ENCODE measurements around the gene FAM124A. TPM values are rescaled to one million over a fixed set of nuclear protein-coding genes. Genes with fewer than 3 reads are reported as not detected.
A peak's percentile ranks its signal among the peaks of the same experiment; 100 is the strongest.
"Not testable (repeated sequence)": the region's sequence is repeated elsewhere in the genome, so short reads cannot be mapped to it uniquely, and the experiment has no call there.

FAM124A gene
- total RNA-seq, 2 donors from 2014 or later: 5.5 to 11.2 TPM

- 70% methylated on average over 4 of the region's 4 CpGs for WGBS
- Histone ChIP-seq H3K4me3 (no peak overlapping the region), H3K27ac (no peak overlapping the region), H3K9me3 (no peaks in the 10 kb centered on the region), H3K36me3 (no peaks in the 10 kb centered on the region), H3K27me3 (replicated peaks; ENCODE audit: insufficient read depth) (no peaks in the 10 kb centered on the region), H3K4me1 (replicated peaks) (peaks cover 14% of the 10 kb centered on the region)
- no peak for DNase-seq (ENCODE audit: low spot score)
- no peak for TF ChIP-seq CTCF (IDR thresholded peaks at IDR 0.05)
- no peak for TF ChIP-seq POLR2A (IDR thresholded peaks at IDR 0.05)
- no peak for TF ChIP-seq POLR2AphosphoS5 (IDR thresholded peaks at IDR 0.05)
- intact Hi-C loops (cut with DNase I): no loop called here
These were observed 54.4 kb downstream of the FAM124A start for GRCh38 chr13:51276636-51277035.

GRCh38 chr13:51277928-51278327 lies 55.7 kb downstream of the FAM124A start:
- DNase-seq (ENCODE audit: low spot score): no peak
- H3K4me1 ChIP-seq (replicated peaks): peaks cover 14% of the 10 kb centered on the region
- H3K36me3 ChIP-seq: no peaks in the 10 kb centered on the region
- 56% methylated on average over 4 of the region's 4 CpGs for WGBS
- TF ChIP-seq POLR2AphosphoS5 (IDR thresholded peaks at IDR 0.05) (no peak), POLR2A (IDR thresholded peaks at IDR 0.05) (no peak), CTCF (IDR thresholded peaks at IDR 0.05) (no peak)
- no peaks in the 10 kb centered on the region for H3K9me3 ChIP-seq
- H3K27ac ChIP-seq: peak overlapping the region in 1 of 2 donors; percentile 28
- H3K4me3 ChIP-seq: no peak overlapping the region
- intact Hi-C loops (cut with DNase I): no loop called here
- no peaks in the 10 kb centered on the region for H3K27me3 ChIP-seq (replicated peaks; ENCODE audit: insufficient read depth)

- 65% methylated on average over 9 of the region's 9 CpGs for WGBS
- intact Hi-C loops (cut with DNase I): no loop called here
- no peaks in the 10 kb centered on the region for H3K27me3 ChIP-seq (replicated peaks; ENCODE audit: insufficient read depth)
- no peaks in the 10 kb centered on the region for H3K9me3 ChIP-seq
- H3K4me3 ChIP-seq: no peak overlapping the region
- H3K4me1 ChIP-seq (replicated peaks): peaks cover 14% of the 10 kb centered on the region
- DNase-seq (ENCODE audit: low spot score): no peak
- TF ChIP-seq CTCF (IDR thresholded peaks at IDR 0.05) (no peak), POLR2AphosphoS5 (IDR thresholded peaks at IDR 0.05) (no peak), POLR2A (IDR thresholded peaks at IDR 0.05) (no peak)
- H3K27ac ChIP-seq: peak overlapping the region in 1 of 2 donors; percentile 28
- no peaks in the 10 kb centered on the region for H3K36me3 ChIP-seq
These were observed 56.4 kb downstream of the FAM124A start for GRCh38 chr13:51278426-51279130.

GRCh38 chr13:51280379-51280940 lies 58.3 kb downstream of the FAM124A start:
- no peak for TF ChIP-seq CTCF (IDR thresholded peaks at IDR 0.05)
- TF ChIP-seq POLR2A (IDR thresholded peaks at IDR 0.05): no peak
- no peak for TF ChIP-seq POLR2AphosphoS5 (IDR thresholded peaks at IDR 0.05)
- H3K9me3 ChIP-seq: no peaks in the 10 kb centered on the region
- no peak overlapping the region for H3K4me3 ChIP-seq
- peak overlapping the region; percentile 43 to 57 for H3K27ac ChIP-seq
- H3K27me3 ChIP-seq (replicated peaks; ENCODE audit: insufficient read depth): no peaks in the 10 kb centered on the region
- H3K36me3 ChIP-seq: no peaks in the 10 kb centered on the region
- intact Hi-C loops (cut with DNase I): loop anchor here (10.0 kb wide), 1 partner anchor 454 kb away; no protein-coding TSS in a partner anchor
- 60% methylated on average over 13 of the region's 13 CpGs for WGBS
- peaks cover 14% of the 10 kb centered on the region for H3K4me1 ChIP-seq (replicated peaks)
- peak; percentile 36 for DNase-seq (ENCODE audit: low spot score)

- Histone ChIP-seq H3K9me3 (no peaks in the 10 kb centered on the region), H3K4me1 (replicated peaks) (peaks cover 14% of the 10 kb centered on the region), H3K27ac (peak overlapping the region in 1 of 2 donors; percentile 27), H3K27me3 (replicated peaks; ENCODE audit: insufficient read depth) (no peaks in the 10 kb centered on the region), H3K36me3 (no peaks in the 10 kb centered on the region), H3K4me3 (no peak overlapping the region)
- intact Hi-C loops (cut with DNase I): loop anchor here (10.0 kb wide), 1 partner anchor 452 kb away; no protein-coding TSS in a partner anchor
- 48% methylated on average over 6 of the region's 6 CpGs for WGBS
- DNase-seq (ENCODE audit: low spot score): peak; percentile 26
- TF ChIP-seq POLR2A (IDR thresholded peaks at IDR 0.05) (no peak), POLR2AphosphoS5 (IDR thresholded peaks at IDR 0.05) (no peak), CTCF (IDR thresholded peaks at IDR 0.05) (no peak)
These were observed 60.1 kb downstream of the FAM124A start for GRCh38 chr13:51282322-51282721.

- not testable (repeated sequence) for H3K4me3 ChIP-seq; H3K9me3 ChIP-seq; H3K36me3 ChIP-seq; DNase-seq (ENCODE audit: low spot score); H3K27me3 ChIP-seq (replicated peaks; ENCODE audit: insufficient read depth)
- Histone ChIP-seq H3K4me1 (replicated peaks) (peaks cover 14% of the 10 kb centered on the region), H3K27ac (peak overlapping the region in 1 of 2 donors; percentile 27)
- WGBS: 93% methylated on average over 5 of the region's 5 CpGs
- intact Hi-C loops (cut with DNase I): loop anchor here (10.0 kb wide), 1 partner anchor 452 kb away; no protein-coding TSS in a partner anchor
These were observed 60.7 kb downstream of the FAM124A start for GRCh38 chr13:51282923-51283322.
